GM18502 (cell line): ENCODE measurements around the gene CENPW.

Source experiments
- ATAC-seq: cut with Tn5 transposase; IDR thresholded peaks from one replicate; pipeline ENCODE4 v1.9.1; 2021; ENCODE audit warnings: mild to moderate bottlenecking; ENCODE audit not compliant: unreplicated experiment, poor library complexity

Gene CENPW

GRCh38 chr6:126372626-126373025, 32.7 kb downstream of the CENPW start:
- ATAC-seq, result no peak

- no peak for ATAC-seq
Observed at GRCh38 chr6:126373344-126373743, 33.4 kb downstream of the CENPW start.

- ATAC-seq, result no peak
Observed at GRCh38 chr6:126374372-126374771, 34.5 kb downstream of the CENPW start.

- no peak for ATAC-seq
Observed at GRCh38 chr6:126376682-126377081, 36.8 kb downstream of the CENPW start.

- ATAC-seq, result no peak
Observed at GRCh38 chr6:126377594-126378153, 37.8 kb downstream of the CENPW start.

GRCh38 chr6:126380072-126380583, 40.2 kb downstream of the CENPW start:
- no peak for ATAC-seq

- ATAC-seq, result no peak
Observed at GRCh38 chr6:126381498-126381897, 41.6 kb downstream of the CENPW start.

- no peak for ATAC-seq
Observed at GRCh38 chr6:126383203-126383602, 43.3 kb downstream of the CENPW start.

GRCh38 chr6:126385536-126385935, 45.6 kb downstream of the CENPW start:
- no peak for ATAC-seq

- ATAC-seq, result no peak
Observed at GRCh38 chr6:126388104-126388598, 48.2 kb downstream of the CENPW start.

GRCh38 chr6:126396131-126396530, 56.2 kb downstream of the CENPW start:
- ATAC-seq, result no peak
